ENCODE measurements around the gene ZGLP1.

Gene ZGLP1

DNA sequence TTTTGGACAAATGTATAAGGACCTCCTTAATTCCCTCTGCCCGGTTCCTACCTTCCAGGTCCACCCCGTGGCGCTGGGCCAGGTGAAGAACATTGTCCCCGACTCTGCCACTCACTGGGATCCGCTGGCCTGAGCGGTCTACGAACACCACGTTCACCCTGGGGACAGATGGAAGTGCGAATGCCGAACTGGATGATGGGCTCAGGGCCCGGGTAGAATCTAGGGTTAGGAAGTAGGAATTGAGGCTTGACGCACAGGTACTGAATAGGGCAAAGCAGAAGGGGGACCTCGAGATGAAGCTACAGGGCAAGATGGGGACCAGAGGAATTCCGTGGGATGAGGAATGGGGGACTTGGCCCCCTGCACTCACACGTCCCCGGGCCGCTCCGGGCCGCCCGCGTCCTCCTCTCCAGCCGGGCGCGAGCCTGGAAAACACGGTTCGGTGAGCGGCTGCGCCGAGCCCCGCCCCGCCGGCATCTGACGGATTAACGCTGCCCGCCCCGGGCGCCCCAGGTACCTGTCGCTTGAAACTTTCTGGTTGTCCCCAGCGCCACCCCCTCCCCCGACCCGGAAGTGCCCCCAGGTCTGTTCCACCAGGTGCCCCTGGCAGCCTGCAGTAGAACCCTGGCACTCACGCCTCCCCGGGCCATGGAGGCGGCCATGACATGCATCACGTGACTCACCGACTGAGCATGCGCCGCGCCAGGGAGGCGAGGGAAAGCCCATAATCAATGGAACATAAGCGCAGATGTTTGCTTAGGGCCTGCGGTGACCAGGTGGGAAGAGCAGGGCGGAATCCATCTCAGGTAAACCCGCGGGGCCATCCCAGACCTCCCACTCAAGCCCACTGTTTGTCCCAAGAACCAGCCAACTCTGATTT, 6.0 kb upstream of the ZGLP1 start, which contains the start of gene FDX2:
Gene FDX2 (minus strand): TSS at position 681 of the 880 bp plus-strand sequence. CDS start 19 bp downstream, at position 662.
- POLR2A ChIA-PET (ENCODE audit: low non-redundant PET) = interaction anchor here (0.6 to 0.7 kb wide), 2 partner anchors 18 to 30 kb away, joined by 4 to 5 read pairs; no protein-coding TSS in a partner anchor
- no peak for TF ChIP-seq CTCF (conservative IDR thresholded peaks at IDR 0.05; ENCODE audit: low read depth)
- CTCF ChIA-PET = interaction anchor here (0.6 to 1.0 kb wide), 2 partner anchors 57 to 218 kb away, joined by 3 read pairs; no protein-coding TSS in a partner anchor
- peak within 1 kb of the TSS; percentile 76 for H3K27ac ChIP-seq
- DNase-seq (ENCODE audit: low spot score) = peak; percentile 88

GRCh38 chr19:10306327-10306726, 3.3 kb downstream of the ZGLP1 start:
- ChIA-PET CTCF (interaction anchor here (0.7 kb wide), 2 partner anchors 35 to 39 kb away, joined by 3 to 4 read pairs; no protein-coding TSS in a partner anchor), POLR2A (ENCODE audit: low non-redundant PET) (no interaction called here)
- DNase-seq (ENCODE audit: low spot score) = no peak
- no peak for TF ChIP-seq CTCF (conservative IDR thresholded peaks at IDR 0.05; ENCODE audit: low read depth)
- no peak overlapping the region for H3K27ac ChIP-seq

DNA sequence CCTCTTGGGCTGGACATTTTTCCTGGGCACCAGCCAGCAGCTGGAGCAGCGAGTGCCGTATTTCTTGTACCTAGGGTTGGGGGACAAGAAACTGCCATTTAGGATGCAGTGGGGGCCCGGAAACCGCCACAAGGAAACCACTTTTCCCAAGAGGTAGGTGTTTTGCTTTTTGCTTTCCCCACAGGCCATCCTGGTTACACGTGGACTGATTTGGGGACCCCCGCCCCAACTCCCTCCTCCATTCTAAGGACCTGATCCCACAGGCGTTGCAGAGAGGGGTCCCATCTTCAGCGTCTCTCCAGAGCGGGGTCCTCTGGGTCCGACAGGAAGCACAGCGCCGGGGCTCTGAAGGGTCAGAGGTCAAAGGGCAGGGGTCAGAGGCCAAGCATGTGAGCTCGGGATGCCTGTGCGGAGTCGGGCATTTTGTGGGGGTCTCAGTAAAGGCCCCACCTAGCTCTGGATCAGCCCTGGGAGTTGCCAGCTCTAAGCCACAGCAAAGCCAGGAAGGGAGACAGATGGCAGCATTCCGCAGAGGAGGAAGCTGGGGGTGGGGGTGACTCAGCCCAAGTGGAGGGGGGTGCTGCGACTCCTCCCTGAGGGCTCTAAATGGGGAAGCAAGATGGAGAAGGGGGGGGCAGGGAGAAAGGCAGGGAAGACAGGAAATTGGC, 4.3 kb downstream of the ZGLP1 start:
- peak overlapping the region; percentile 28 for H3K27ac ChIP-seq
- DNase-seq (ENCODE audit: low spot score) = peak; percentile 19
- ChIA-PET POLR2A (ENCODE audit: low non-redundant PET) (no interaction called here), CTCF (interaction anchor here (0.6 kb wide), 1 partner anchor 120 kb away, joined by 3 read pairs; no protein-coding TSS in a partner anchor)
- no peak for TF ChIP-seq CTCF (conservative IDR thresholded peaks at IDR 0.05; ENCODE audit: low read depth)

DNA sequence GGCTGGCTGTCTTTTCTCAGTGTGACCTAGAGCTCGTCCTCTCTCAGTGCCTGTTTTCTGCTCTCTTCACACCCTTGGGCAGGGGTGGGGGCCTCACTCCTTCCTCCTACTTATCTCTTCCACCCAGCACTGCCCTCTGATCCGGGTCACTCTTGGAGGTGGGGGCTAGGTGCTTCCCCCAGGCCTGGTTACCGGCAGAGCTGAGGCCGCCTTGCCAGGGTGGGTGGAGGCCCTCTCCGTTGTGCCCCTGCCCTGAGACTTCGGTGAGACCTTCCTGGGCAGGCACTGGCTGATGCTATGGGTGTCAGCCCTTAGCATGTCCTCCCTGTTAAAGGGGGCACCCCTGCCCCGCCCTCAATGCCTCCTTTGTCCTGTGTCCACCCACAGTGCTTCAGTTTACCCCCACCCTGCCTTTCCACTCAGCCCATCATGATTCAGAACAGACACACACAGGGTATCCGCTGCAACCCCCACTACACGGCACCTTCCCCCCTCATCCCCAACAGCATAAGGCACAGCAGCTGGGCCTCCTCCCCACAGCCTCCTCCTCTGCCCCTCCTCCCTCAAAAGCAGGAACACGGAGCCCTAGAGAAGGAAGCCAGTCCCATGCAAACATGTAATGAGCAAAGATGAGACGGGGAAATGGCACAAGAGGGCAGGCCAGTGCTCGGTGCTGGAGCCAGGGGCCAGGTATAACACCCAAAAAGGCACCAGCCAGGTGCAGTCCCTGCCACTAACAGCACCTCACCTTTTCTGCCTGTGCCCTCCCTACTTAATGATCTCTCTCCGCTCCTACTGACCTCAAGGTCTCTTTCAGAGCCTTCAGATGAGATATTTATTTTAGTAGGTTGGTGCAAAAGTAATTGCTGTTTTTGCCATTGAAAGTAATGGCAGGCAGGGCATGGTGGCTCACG, 9.8 kb downstream of the ZGLP1 start:
- no peak for DNase-seq (ENCODE audit: low spot score)
- no peak overlapping the region; the same call in 1 of the 2 replicates for H3K27ac ChIP-seq
- CTCF ChIA-PET = interaction anchor here (0.8 to 1.4 kb wide), 2 partner anchors 41 to 1212 kb away, joined by 3 read pairs; no protein-coding TSS in a partner anchor
- no peak for TF ChIP-seq CTCF (conservative IDR thresholded peaks at IDR 0.05; ENCODE audit: low read depth)
- POLR2A ChIA-PET (ENCODE audit: low non-redundant PET) = no interaction called here

GRCh38 chr19:10295847-10296591, 13.6 kb downstream of the ZGLP1 start:
- TF ChIP-seq CTCF (conservative IDR thresholded peaks at IDR 0.05; ENCODE audit: low read depth) = no peak
- ChIA-PET POLR2A (ENCODE audit: low non-redundant PET) (no interaction called here), CTCF (no interaction called here)
- DNase-seq (ENCODE audit: low spot score) = no peak
- H3K27ac ChIP-seq = no peak overlapping the region

Measured in RWPE1 (cell line).